AG08395 (cell line): Measurements from ENCODE around the gene ZNF407.

Experiments used
- DNase-seq: peaks from one replicate; pipeline ENCODE4 v3.0.0; 2012; ENCODE audit warnings: mixed read lengths, low spot score

ZNF407 gene

DNA sequence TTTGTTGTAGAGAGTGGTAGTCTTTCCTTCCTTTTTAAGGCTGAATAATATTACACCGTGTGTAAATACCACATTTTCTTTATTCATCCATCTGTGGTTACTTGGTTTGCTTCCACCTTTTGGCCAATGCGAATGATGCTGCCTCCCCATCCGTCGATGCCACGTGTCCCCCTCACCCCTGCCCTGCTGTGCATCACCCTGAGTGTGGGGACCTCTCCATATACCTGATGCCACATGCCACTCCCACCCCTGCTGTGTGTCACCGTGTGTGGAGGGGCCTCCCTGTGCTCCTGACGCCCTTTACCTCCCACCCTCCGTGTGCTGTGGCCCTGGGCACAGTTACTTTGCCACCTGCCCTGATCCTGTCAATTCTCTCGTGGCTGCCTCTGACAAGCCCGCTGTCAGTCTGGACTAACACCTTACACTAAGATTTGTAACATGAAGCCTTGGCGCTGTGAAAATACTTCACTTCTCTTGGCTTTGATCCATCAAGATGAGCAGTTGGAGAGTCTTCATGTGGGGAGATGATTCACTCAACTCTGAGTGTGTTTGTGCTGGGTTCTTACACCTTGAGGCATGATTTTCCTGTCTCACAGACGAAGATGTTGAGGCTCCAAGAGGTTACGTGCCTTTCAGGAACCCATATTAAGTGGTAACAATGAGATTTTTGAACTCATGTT lies 234.0 kb downstream of the ZNF407 start:
- DNase-seq = no peak

DNA sequence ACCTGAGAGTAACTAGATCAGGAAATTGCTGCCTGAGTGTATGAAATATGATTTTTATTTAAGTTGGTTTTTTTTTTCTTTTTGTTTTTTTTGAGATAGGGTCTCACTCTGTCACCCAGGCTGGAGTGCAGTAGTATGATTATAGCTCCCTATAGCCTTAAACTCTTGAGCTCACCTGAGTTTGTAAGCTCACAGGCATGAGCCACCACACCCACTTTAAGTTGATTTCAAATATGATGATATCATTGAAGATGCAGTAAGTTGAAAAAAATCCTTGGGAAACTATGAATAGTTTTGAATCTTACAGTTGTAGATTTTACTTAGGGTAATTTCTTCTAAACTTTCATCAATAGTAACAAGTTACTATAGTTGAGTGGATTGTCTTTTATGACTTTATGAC lies 234.7 kb downstream of the ZNF407 start:
- no peak for DNase-seq

DNA sequence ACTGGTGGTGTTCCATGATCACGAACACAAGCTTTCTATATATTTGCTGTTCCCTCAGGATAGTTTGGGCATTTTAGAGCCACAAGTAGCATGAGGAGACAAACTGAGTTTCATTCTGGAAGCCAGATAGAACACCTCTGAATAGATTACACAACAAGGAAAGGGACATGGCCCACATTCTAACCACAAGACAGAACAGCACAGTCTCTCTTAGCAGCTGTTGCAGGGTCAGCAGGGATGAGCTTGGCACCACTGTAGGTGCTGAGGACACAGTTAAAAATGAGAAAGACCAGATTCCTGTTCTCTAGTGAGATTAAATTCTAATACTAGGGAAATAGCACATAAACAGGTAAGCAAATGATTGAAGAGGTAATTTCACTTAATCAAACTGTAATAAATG lies 235.3 kb downstream of the ZNF407 start:
- no peak for DNase-seq

DNA sequence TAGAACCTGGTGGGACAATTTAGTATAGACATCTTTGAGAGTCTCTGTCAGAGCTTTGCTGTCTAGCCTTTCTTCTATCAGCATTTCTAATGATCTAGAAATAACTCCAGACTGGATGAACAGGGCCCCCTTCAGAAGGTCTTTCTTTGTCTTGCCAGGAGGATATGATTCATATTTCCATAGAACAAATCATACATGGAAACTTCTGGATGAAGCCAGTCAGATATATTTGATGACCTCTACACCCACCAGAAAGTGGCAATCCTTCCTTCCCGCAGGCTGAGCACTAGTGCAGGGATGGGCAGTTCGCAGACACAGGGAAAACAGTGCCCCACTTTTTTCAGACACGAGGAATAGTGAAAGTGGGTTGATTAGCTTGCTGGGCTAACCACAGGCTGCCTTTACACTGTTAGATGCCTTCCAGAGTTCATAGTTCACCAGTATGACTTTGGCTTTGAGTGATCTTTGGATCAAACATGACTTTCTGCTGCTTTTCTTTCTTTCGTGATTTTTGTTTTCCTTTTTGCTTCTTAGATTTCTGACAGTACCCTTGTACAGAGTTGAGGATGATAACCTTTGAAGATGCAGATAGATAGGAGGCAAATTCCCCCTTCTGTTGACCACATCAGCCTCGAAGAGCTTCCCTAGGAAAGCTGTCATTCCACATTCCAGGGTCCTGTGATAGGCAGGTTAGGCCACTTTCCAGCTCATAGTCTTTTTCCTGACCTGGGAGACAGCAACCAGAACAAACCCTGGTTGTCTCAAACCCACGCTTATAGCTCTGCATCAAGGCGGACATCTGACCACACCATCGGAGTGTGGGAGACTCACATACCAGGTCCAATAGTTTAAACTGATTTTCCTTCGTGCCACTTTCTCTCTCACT lies 237.0 kb downstream of the ZNF407 start:
- DNase-seq = no peak

DNA sequence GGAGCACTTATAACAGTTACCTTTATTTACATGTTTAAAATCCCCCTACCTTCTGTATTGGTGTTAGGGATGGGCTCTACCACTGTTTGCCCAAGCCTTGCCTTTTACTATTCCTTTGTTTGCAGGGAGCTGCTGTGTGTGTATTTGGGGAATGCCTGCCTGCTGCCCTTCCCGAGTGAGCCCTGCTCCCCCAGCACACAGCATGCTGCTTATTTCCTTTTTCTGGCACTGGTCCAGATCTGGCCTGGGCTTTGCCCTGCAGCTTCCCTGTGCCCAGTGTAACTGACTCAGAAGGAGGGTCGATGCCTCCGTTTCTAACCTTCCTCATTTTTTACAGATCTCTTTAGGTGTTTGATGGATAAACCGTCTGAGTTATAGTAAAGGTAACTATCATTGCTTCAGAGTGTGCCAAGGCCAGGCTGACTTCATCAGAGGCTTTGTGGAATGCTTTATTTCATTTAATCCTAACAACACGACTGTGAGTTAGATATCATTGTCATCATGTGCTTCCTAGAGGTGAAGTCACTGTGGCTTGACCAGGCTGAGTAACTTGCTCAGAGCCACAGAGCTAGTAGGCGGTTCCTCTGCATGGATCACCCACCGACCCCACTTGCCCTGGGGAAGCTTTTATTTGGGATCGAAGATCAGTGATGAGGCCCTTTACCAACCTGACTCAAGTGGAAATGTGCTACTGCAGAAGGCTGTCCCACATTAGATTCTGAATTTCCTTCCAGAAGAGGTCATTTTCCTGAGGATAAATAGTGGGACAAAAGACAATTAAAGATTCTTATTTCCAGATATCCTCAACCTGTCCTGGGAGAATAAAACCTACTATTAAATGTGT lies 238.8 kb downstream of the ZNF407 start:
- DNase-seq = peak; percentile 6

DNA sequence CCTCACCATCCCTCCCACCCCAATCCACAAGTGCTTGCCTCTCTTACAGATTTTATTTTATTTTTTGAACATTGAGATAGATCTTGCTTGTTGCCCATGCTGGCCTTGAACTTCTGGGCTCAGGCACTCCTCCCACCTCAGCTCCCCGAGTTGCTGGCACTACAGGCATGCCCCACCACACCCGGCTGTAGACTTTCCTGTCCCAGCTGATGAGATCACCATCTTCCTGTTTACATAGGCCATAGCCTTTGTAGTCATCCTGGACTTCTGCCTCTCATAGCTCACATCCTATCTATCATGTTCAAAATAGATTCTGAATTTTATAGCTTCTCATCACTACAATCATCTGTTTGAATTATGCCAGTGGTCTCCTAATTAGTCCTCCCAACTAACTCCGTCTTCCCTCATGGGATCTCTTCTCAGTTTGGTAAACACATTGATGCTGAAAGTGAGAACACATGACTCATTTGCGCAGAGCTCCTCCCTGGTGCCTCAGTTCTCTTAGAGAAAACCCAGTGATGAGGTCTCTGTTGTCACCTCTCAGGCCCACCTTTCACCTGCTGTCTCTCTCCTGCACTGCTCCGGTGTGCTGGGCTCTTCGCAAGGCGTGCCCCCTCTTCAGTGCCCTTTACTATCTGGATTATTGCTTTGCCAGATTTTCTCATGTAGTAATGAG lies 243.0 kb downstream of the ZNF407 start:
- DNase-seq = peak; percentile 52

DNA sequence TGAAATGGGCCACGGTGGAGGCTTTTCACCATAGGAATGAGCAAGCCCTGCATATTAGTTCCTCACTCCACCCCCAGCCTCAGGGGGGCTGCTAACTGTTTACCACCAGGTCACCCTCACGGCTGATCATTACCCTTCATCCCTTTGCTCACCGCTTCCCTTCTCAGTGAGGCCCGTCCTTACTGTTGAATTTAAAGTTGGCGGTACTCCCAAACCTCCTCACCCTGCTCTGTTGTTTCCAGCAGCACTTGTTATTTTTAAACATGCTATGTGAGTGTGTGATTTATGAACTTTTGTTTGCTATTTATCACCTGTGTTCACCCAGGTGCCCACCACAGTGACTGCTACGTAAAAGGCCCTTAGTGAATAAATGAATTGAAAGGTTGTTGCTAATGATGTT lies 243.6 kb downstream of the ZNF407 start:
- no peak for DNase-seq

DNA sequence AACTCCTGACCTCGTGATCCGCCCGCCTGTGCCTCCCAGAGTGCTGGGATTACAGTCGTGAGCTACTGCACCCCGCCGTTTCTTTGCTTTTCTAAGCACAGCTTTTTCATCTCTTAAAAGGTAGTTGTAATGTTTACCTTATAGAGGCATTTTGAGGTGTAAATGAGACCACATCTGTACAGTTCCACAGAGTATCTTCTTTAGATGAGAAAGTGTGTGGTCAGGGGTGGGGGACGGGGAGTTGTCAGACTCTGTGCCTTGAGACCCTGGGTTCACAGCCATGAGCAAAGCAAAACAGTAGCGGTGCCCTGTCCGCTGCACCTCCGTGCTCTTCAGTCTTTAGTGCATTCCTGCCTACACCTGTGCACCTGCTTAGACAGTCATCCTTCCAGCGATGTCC lies 251.6 kb downstream of the ZNF407 start:
- DNase-seq = no peak

DNA sequence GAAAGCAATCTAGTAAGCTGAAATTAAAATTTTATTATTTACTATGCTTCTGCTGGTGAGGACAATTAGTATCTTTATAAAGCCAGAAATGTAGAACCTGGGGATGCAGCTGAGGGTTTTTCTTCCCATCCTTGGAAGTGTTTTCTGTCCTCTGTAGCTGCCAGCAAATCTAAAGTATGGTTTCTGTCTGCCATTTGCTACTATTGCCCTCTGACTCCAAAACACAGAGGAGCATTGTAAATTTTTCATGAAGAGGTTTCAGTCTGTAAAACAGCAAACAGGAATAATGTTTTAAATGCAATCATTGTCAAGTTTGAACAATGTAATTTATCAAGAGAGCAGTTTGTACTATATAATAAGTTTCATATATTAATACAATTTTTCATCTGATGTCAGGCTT lies 258.8 kb downstream of the ZNF407 start:
- DNase-seq = no peak

DNA sequence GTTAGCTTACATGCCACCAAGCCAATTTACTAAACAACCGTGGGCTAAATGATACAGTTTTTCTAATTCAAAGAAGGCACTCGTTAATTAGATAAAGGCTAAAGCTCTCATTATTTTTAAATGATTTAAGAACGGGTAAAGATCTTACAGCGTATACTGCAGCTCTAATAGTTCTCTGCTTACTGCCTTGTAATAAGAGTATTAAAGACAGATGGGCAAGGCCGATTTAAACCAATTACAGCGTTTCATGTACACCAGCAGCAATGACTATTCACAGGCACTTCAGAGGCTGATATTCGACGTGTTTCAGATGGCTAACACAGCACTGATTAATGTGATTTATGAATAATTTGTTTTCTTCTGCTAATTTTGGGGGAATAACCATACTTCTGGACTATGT lies 259.3 kb downstream of the ZNF407 start:
- DNase-seq = no peak

DNA sequence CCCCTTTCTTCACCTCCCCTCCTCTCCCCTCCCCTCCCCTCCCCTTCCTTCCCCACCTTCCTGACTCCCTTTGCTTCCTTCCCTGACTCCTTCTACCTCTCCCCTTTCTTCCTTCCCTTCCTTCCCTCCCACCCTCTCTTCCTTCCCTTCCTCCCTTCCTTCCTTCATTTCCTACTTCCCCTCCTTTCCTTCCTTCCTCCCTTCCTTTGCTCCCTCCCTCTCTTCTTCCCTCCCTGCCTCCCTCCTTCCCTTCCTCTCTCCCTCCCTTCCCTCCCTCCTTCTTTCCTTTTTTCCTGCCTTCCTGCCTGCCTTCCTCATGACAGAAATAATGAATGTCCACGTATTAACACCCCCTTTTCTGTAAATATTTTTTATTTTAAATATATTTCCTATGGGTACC lies 260.2 kb downstream of the ZNF407 start:
- no peak for DNase-seq

DNA sequence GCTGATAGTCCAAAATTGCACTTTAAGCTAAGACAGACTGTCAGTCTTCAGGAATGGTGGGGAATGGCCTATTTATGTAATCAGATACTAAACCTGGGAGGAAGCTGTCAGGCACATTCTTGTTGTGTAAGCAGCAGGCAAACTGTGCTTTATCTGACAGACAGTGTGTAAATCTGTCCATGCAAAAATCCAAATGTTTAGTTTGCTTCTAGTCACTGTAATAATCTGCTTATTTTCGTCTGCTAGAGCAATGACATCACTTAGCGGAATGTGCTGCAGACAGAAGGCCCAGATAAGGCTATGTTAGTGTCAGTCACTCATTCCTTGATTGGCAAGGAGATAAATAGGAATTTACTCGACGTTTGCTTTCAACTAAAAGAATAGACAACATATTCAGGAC lies 263.5 kb downstream of the ZNF407 start:
- no peak for DNase-seq

DNA sequence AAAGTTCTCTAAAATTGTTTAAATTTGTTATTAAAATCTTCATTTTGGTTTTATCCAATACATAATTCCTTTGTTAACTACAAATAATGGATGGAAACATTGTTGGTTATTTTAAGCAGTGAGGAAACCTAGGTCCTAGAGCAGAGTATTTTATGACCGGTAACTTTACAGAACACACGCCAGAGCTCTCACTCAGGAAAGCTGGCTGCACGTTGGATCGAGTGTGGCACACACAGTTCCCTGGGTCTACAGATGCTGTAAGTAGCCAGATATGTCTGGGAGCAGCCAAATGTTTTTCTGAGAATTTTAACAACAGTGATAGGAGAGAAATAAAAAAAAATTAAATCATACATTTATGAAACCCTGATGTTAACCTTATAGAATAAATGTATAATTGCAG lies 264.4 kb downstream of the ZNF407 start:
- no peak for DNase-seq

DNA sequence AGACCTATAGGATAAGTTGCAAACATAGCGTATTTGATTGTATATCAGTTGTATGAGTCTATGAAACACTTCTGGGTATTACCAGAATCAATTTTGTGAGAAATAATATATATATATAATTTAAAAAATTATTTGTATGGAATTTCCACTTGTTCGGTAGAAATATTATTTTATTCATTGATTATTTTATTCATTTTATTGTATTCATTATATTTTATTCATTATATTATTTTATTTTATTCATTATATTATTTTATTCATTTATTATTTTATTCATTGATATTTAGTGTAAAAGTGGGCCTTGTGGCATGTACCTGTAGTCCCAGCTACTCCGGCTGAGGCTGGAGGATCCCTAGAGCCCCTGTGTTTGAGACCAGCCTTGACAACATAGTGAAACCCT lies 268.9 kb downstream of the ZNF407 start:
- DNase-seq = no peak

DNA sequence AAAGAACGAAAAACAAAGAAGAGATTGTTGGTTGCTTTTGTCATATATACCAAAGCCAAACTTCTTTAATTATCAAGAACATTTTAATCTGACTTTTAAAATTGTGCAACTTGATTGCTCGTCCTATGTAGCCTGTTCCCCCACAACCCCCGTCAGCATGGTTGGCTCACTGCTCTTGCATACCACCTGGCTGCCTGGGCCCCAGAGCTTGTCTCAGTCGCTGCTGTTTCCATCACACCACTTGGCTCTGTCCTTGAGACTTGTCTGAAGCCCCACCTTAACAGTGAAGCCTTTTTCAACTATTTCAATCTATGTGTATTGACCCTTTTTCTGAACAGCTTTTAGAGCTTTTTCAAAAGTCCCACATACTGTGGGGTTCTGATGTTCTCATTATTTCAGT lies 270.8 kb downstream of the ZNF407 start:
- DNase-seq = no peak

DNA sequence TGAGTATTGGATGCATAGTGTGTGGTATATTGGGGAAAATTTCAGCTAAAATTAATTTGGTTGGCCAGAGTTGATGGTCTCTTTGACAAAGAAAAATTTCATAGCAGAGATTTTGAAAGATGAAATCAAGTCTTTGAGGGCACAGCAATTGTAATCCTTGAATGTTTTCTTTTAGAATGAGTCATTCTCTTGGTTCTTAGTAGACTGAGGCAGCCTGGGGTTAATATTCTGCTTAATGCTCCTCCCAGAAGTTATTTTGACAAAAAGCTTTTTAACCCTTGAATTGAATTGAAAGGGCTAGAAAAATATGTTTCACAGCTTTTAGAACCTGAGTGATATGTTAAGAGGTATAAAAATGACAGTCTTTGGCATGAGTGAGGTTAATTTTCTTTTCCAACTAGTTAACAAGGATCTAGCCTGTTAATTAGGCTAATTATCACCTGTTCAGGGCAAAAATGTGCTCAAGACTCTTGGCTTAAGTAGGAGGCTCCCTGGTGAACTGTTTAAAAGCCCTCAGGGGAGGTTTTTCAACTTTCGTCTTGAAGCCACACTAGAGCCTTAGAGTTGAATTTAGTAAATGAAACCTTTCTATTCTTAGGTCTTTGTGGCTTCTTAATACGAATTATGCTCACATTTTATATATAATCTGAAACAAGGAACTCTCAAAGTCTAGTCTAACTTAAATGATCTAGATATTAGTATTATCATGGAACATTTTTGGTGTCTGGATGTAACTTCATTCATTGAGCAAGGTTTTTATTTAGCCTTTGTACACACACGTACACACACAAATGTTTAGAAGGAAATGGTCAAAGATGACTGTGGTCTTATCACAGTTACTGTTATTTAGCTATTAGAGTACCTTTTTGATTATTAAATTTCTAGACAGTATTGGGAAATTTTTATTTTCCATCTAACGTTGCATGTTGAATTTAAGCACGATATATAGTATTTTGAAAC lies 272.5 kb downstream of the ZNF407 start:
- DNase-seq = no peak

DNA sequence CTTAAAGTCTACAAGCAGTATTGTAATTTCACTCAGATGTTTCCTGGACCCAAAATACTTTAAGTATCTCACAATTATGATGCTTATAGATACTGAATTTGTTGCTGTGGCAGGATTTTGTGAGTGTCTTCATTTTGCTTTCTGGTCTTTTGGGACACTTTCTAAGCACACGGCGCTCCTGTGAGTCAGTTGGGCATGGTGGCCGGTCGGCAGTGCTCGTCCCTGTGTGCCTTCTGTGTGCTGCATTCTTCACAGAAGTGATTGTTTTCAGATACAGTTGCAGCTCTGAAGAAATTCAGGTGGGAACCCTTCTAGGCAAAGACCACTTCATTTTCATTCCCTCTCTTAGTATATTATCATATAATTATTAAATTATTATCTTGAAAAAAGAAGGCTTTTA lies 273.3 kb downstream of the ZNF407 start:
- no peak for DNase-seq

DNA sequence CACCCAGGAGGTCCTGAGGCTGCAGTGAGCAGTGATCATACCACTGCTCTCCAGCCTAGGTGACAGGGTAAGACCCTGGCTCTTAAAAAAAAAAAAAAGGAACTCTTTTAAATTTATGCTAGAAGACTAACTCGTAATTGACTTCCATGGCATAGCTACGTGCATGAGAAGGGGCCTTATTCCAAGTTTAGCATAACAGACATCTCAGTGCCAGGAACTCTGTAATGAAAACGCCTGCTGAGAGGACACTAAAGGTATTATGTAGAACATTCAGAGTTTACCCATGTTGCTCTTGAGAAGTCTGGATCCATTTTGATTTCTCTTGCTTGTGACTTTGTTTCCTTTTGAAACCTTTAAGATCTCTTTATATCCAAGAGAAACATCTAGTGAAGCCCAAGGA lies 276.0 kb downstream of the ZNF407 start:
- DNase-seq = no peak

DNA sequence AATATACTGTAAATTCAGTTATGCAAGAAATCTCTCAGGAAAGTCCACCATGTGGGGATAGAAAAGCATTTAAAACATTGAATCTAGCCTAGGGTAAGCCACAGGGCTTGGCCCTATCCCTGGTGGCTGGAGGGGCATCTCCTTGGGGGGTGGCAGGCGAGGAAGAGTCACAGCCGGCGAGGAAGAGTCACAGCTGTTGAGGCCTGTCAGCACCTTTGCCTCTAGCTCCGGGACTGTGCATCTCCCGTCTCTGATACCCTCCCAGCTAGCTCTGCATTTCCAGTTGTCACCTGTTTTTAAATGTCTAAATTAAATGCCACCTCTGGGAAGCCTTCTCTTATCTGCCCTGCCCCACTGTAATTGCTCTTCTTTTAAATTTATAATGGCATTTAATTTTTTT lies 276.7 kb downstream of the ZNF407 start:
- DNase-seq = no peak

DNA sequence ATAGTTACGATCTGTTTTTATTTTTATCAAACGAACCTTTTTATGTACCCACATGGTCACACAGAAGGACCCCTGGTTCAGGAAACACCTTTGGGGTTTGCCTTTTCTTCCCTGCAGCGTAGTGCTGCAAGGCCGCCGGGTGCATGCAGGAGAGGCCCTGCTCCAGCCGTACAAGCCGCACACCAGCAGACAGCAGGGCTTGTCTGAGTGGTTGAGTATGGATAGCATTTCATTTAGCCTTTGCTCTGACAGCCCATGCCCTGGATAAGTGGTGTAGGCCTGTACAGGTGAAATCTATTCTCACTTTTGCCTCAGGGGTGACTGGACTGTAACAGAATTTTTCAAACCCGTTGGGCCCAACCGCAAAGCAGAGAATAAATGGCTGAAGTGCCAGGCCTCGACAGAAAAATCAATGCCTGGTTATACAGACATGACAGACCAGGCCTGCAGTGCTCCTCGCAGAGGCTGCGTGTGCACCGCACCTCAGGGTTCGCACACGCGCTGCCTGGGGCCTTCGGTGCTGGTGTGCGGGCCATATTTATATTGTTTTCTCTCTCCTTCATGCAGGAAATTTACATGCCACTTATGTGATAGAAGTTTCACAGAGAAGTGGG lies 279.1 kb downstream of the ZNF407 start:
- no peak for DNase-seq

DNA sequence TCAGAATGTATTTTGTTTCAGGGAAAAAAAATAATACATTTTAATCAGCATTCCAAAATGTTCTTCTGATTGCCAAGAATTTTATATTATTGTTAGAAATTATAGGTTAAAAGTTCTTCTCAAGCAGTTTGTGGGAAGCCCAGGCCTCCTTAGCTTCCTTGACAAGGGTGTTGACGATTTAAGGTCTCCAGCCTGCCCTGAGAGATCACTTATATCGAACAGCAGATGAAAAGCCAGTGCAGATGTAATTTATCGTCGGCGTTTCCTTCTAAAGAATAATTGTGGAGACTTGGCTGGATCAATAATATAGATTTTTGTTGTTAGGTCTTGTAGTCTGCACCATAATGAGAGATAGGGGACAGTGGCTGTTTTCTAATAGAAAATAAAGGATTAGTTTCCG lies 280.6 kb downstream of the ZNF407 start:
- no peak for DNase-seq
